T-helper 1 cell treated with Interleukin-12 subunit alpha and Interleukin-12 subunit beta and Interleukin-4 antibody, amounts not matched to agents 30 ng/mL and 1 ng/mL, for 36 hours (primary cell): ENCODE data around the gene EMP2. TPM values are rescaled to one million over a fixed set of nuclear protein-coding genes. Genes with fewer than 3 reads are reported as not detected.
"Not testable (repeated sequence)": the region's sequence is repeated elsewhere in the genome, so short reads cannot be mapped to it uniquely, and the experiment has no call there.

Source experiments
- intact Hi-C: fragments of 100-400 bp; cut with micrococcal nuclease; formaldehyde crosslinking; loops from one replicate; pipeline ENCODE4 v1.15.1; 2024
- total RNA-seq: library from RNA; stranded (reverse); gene quantifications from 2 replicates; pipeline ENCODE4 v1.2.3, GENCODE V29; 2022

The EMP2 gene
- total RNA-seq, 1 donor from 2014 or later, result not detected

DNA sequence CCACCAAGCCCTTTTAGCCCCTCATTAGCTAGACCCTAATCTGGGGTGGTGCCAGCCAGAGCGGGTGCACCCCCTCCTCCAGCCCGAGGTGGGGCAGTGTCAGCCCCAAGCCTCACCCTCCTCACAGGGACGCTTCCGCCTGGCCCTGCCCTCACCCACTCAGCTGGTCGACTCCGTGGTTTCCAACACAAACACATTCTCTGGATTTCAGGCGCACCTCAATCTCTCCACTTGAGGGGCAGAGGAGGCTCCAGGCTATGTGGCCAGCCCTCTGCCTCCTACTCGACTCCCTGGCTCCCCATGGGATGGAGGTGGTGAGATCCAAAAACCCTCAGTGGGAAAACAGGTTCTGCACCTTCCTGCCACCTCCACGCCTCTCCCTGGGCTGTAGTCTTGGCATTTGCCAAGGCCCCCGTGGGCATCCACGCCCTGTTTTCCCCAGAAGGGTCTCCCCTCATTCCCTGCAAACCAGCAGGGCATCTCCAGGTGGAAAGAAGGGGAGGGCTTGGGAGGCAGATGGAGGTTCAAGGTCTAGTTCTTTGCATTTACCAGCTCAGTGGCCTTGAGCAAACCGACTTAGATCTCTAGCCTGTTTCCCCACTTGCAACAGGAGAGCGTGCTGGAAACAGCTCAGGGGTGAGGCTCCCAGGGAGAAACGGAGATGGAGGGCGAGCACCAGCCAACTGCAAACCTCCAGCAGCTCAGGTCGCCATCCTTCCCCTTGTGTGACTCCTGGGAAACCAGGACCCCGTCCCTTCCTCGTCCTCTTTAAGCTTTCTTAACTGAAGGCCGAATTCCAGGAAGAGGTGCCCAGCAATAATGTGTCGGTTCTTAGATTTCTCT lies 1.7 kb downstream of the EMP2 start:
- intact Hi-C loops, result no loop called here

DNA sequence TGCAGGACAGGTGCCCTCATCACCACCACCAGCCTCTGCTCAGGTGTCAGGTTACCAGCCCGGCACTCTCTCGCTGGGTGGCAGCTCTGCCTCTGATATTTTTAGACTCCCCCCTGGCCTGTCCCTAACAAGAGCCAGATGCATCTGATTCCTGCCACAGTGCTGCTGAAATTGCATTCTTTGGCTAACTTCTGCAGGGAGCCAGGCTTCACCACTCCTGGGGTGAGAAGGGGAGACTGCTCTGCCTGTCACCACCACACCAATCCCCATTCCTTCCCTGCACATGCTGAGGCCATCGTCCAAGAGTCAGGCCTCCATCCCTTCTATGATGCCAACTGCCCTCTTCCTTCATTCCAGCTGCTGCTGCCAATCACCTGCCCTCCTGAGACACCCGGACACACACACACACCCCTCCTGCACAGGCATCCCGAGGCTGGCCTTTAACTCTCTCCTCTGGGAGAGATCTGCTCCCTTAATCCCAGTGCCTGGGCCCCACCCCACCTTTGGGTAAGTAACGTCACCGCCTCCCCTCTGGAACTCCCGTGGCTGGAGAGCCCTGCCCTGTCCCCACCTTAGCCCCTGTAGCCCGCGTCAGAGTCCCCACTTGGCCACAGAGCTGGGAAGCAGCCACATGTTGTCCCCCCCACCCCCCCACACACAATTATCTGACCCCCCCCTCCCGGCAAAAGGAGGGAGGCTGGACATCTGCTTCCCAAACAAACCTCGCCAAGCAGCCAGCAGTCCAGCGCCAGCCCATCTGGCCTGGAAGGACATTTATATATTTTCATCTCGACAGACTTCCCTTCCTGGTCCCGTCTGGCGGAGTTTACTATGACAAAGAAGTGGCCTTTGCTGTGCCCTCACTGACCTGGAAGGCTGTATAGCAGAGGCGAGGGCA lies 2.8 kb downstream of the EMP2 start:
- intact Hi-C loops, result no loop called here

DNA sequence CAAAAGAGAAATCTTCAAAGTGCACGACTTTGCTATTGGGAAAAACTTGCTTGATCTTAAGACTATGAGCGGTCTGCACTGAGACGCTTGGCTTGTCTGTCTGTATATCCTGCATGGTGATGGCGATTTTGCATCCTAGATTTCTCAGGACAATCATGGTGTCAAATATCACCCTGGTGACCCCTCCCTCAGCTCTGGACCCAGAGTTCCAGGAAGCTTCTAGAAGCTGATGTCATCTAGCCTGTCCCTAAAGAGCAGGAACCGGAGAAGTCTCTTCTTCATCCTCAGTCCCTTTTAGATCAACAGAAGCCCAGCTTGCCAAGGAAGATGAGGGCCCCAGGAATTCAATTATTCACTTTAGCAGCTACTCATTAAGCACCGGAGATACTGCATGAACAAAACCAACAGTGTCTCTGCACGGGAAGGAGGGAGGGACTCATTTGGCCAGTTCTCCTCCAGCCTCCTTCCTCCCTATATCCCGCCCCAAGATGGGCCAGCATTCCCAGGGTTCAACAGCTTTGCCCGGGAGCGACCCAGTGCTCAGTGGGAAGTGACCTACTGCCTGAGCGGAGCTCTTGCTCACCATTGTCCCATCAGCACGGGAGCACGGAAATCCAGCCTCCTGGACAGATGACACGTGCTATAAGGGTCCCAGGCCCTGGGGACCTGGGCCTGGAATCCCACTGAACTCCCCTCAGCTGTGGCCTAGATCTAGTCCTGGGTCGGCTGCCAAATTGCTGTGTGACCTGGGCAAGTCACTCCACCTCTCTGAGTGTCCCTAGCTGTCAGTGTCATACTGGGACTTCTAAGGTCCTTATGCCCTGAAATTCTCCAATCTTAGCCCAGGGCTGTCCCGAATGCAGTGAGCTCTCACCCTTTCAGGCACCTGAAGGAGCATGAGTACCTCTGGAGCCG lies 3.8 kb downstream of the EMP2 start:
- intact Hi-C loops, result no loop called here

DNA sequence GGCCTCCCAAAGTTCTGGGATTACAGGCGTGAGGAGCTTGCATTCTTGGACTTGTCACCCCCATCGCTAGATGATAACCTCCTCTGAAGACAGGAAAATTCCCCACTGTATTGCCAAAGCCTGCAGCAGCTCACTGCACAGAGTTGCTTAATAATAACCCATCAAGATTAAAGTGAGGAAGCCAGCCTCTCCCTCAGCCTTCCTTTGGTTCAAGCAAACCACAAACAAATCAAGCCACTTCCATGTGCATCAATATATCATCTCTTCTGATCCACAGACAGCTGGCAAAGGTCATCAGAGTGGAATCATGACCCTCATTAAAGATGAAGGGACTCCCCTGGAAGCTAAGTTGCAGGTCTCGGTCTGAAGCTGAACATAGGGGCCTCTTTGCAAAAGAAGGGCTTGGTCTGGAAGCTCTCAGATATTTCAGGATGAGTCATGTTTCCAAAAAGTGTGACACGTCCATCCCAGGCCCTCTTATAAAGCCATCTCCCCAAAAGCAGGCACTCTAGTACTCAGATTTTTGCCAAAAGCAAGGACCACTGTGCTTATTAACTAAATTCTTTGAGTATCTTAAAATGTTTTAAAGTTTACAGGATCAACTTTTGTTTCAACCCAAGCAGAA lies 4.8 kb downstream of the EMP2 start:
- intact Hi-C loops, result no loop called here

DNA sequence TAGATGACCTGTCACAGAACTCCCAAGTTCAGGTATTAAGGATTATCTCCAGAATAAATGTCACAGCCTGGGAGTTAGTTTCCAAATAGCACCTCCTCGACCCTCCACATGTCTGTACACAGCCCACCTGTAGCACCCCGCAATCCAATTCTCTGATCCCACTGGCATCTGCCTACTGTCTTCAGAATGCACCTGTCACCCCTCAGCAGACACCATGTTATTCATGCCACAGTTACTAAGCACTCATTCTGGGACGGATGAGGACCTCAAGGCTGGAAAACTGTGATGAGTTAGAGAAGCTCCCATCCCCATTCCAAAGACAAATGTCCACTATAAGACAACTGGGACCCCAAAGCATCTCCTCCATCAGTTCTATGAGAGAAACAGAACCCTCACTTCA lies 7.8 kb downstream of the EMP2 start:
- intact Hi-C loops, result no loop called here

DNA sequence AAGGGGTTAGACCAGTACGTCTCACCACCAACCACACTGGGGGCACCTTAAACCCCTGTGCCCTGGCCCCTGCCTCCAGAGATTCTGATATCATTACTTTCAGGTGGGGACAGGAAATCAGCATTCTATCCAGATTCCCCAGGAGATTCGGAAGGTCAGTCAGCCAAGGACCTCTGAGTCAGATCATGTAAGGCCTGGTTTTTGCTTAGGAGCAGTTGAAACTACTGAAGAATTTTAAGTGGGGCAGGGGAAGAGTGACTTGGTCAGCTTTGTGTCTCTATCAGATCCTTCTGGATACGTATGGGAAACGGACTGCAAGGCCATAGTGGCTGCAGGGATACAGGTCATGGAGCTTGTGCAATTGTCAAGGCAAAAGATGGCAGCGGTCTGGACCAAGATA lies 9.0 kb downstream of the EMP2 start:
- intact Hi-C loops, result no loop called here

DNA sequence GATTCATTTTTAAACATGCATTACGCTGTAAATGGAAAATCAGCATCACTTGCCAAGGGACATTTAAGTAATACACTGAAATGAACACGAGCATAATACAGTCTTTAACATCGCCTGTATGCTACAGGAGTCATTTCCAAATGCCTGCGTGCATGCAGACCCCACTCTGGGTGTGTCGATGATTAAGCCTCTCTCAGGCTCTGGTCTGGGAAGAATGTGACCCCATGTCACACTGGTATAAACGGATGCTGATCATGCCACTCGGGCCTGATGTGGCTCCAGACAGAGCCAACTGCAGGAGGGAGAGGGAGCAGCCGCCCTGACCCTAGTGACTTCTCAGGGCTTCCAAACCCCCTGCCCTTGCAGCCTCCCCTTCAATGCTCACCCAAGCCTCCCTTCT lies 10.8 kb downstream of the EMP2 start:
- intact Hi-C loops, result no loop called here

DNA sequence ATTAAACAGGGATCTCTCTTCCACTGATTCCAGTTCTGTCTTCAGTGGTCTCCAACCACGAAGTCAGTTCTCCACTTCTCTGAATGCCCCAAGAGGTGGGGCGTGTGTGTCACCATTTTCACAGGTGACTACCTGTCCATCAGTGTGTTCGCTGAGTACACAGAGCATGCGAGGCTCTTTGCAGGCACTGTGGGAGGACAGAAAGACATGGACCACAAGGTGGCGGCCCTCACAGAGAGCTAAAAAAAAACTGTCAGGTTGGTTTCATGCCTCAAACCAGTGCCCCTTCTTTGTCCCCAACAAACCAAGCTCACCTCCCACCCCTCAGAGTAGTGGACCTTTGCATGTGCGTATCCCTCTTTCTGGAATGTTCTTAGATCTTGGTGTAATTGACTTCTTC lies 13.8 kb downstream of the EMP2 start:
- intact Hi-C loops, result no loop called here

DNA sequence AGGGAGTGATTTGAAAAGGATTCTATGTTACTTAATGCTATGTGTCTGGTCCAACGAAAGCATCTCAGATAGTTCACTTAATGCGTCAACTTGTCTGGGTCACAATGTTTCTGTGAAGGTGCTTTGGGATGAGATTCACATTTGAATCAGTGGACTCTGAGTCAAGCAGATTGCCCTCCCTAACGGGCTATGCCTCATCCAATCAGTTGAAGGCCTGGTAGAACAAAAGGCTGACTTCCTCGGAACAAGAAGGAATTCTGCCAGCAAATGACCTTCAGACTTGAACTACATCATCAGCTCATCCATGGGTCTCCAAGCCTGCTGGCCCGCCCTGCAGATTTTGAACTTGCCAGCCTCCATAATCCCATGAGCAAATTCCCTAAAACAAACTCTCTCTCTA lies 15.2 kb downstream of the EMP2 start:
- intact Hi-C loops, result no loop called here

DNA sequence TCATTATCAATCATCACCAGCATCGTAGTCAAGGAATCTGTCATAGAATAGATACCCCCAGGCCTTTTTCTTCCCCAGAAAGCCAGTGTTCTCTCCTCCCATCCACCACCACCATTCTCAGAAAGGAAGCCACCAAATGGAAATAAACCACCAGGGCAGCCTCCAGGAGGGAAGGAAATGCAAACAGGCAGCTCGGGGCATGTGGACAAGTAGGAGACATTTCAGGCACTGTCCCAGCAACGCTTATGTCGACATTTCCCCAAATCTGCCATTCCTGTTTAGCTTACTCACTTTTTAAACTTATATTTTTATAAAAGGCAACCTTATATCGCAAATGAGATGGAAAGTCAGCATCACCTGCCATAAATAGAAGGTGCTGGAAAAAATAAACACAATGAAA lies 15.8 kb downstream of the EMP2 start:
- intact Hi-C loops, result no loop called here

DNA sequence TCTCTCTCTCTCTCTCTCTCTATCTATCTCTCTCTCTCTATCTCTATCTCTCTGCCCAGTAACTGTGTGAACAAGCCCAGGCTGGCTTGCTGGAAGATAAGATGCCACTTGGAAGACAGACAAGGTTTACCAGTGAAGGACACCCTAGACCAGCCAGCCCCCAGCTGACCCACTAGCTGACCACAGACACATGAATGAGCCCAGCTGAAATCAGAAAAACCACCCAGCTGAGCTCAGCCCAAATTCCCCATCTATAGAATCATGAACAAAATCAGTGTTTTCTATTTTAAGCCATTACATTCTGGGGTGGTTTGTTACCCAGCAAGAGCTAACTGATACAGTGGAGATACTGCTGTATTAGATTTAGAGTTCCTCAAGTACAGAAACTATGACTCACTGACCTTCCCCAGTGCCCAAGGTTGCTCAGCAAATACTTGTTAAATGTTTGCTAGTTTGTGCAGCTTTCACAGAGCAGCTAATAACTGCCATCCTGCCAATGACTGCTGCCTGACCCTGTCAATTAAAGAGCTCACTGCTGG lies 18.0 kb downstream of the EMP2 start:
- intact Hi-C loops, result no loop called here

DNA sequence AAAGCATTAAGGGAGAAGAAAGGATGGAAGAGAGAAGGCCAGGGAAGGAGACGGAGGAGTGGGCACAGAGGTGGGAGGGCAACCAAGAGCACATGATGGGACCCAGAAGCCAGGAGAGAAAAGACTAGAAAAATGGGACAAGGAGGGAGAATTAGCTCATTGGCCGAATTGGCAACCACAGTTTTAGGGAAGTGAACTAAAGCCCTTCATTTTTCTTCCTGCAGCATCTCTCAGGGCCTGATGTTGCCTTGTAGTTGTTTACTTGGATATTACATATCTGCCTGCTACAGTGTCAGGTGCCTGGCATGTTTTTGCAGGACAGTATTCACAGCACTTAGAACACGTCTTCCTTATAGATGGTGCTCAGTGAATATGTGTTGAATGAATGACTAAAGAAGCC lies 19.0 kb downstream of the EMP2 start:
- intact Hi-C loops, result no loop called here

DNA sequence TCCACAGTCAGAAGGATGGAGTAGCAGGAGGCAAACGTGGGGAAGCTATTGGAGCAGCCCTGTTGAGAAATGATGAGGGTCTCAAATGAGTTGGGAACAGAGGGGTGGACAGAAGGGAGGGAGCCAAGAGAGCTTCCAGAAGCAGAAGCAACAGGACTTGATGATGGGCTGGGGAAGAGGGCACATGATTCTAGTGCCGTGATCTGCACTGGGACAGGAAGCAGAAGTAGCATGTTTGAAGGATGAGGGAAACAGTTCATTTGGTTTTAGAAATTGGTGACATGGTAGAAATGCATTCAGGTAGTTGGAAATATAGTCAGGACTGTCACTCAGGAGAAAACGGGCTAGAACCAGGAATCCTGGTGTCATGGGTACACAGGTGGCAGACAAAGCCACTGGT lies 19.4 kb downstream of the EMP2 start:
- intact Hi-C loops, result no loop called here

DNA sequence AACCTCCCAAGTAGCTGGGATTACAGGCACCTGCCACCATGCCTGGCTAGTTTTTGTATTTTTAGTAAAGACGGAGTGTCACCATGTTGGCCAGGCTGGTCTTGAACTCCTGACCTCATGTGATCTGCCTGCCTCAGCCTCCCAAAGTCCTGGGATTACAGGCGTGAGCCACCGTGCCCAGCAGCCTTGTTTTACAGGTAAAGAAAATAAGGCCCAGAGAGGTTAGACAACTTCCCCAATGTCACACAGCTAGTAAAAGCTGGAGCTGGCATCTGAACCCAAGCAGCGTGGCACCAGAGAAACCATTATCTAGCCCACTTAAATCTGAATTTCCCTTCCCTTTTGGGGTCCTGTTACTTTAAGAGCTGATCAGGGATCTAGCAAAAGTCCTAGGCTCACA lies 20.6 kb downstream of the EMP2 start:
- intact Hi-C loops, result not testable (repeated sequence)

DNA sequence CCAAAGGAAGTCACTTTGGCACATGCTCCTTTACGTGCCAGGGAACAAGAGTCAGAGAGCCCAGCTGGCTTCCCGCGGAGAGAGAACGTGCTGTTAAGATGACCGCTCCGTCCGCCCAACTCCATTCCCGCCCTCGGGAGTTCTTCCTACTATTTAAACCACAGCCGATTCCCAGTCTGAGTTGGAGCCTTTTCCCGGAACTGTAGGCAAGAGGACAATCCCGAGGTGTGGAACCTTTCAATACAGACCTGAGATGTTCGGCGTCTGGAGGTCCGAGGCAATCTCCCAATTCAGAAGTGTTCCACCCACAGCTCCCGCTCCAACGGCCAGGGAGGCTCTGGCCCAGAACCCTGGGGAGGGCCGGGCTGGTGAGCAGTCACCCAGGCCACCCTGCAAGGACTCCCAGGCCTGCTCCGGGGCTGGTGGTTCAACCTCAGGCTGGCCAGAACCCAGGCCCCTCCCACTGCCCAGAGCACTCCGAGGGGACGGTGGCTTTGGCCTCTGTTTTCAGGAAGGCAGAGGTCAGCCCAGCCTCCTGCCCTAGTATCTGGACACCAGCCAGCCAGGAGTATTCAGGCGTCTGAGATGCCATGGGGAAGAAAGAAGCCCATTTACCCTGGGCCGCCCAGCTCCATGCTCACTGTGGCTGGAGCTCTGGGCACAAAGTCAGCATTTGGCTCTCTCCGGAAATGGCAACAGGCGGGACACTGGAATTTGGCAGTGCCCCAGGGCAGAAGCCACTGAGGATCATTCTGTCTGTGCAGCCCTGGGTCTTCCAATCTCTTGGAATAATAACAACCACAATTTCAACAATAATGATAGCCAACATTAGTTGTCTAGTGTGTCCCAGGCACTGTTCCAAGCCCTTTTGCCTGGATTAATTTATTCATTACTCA lies 21.4 kb downstream of the EMP2 start:
- intact Hi-C loops, result no loop called here

DNA sequence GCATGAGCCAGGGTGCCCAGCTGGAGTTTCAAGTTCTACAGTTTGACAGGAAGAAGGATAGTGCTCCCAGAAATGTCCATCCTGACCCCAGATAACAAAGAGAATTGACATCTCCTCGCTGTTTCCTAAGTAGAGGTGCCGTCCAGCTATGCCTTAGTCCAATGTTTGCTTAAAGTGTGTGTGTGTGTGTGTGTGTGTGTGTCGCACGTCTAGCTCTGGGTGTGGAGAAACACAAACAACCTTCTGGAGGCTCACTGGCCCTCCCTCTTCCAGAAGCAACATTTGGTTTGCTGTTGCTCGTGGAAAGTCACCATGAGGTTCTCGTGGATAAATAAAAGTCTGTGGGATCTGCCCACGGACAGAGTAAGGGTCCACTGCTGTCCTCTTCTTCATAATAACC lies 22.1 kb downstream of the EMP2 start:
- intact Hi-C loops, result no loop called here

DNA sequence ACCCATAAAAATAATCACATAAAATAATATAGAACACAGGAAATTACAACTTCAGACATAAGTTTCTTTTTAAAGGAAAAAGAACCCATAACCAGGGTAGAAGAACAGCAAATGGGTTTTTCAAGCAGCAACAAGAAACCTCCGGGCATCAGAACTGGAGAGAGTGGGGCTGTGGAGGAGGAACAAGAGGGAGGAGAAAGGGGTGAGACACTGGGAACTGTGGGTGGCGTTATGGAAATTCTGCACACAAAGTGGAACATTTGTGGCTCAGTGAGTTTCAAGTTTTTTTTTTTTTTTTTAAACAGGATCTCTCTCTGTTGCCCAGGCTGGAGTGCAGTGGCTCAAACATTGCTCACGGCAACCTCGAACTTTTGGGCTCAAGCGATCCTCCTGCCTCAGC lies 22.6 kb downstream of the EMP2 start:
- intact Hi-C loops, result no loop called here

DNA sequence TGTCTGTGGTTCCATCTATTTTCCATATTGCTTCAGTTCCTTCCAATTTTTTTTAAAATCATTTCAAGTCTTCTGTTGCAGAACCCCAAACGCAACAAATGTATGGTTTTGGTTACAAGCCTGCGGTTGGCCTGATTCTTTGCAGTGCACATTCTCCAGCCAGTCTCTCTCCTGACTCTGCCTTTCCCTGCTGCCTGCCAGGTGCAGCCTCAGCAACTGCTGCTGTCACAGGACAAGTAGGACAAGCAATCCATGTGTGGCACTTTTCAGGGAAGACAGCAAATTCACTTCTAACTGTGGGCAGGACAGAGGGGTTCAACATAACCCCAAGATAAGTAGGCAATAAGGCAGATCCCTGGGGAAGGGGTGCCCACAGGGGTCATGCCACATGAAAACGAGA lies 24.2 kb downstream of the EMP2 start:
- intact Hi-C loops, result no loop called here

DNA sequence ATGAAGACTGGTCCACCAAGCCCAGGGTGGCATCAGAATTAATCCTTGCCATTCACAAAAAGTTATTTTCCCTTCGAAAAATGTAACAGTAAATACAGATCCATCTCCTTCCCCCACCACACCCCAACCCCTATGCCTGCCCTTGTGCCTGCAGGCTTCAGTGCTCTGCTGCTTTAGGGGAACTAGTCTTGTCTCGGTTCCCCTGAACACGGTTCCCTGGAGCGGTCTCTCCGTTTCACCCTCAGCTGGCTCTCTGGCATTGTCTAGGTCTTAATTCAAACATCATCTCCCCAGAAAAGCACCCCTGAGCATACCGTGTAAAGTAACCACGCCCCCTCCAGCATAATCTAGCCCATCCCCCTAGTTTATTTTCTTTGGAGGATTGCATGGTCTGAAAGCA lies 25.8 kb downstream of the EMP2 start:
- intact Hi-C loops, result no loop called here

DNA sequence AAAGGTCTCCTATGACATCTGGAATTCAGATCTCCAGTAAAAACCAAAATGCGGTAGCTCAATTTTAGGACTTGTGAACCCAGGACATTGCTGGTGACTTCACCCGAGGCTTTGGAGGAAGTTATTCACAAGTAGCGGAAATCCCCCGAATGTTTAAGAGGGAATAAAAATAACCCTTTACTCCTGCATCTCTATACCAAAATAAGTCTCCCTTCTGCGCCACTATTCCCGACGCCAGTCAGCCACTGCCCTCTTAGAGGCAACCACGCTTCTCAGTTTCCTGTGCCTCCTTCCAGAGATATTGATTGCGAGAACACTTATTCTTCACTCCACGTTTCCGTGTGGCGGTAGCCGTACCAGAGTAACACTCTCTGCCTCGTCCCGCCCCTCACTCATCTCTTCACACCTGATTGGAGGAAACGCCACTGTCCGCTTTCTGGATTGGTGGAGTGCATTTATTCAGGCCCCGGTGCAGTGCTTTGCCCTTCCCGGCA lies 27.4 kb downstream of the EMP2 start:
- intact Hi-C loops, result no loop called here
